DMS79 (cell line): ENCODE measurements around the gene SPATA2L.
"Not testable (repeated sequence)": the region's sequence is repeated elsewhere in the genome, so short reads cannot be mapped to it uniquely, and the experiment has no call there.

Experiments used
- DNase-seq: peaks from one replicate; lab custom pipeline; 2025; lab: John Stamatoyannopoulos, UW

Gene SPATA2L

GRCh38 chr16:89706518-89707260 lies 5.2 kb upstream of the SPATA2L start:
- no peak for DNase-seq

GRCh38 chr16:89705006-89705405 lies 3.5 kb upstream of the SPATA2L start:
- no peak for DNase-seq

- DNase-seq, result no peak
Measured at GRCh38 chr16:89704281-89704680, 2.8 kb upstream of the SPATA2L start.

GRCh38 chr16:89700649-89701424 lies 668 bp downstream of the SPATA2L start:
- DNase-seq, result no peak

DNA sequence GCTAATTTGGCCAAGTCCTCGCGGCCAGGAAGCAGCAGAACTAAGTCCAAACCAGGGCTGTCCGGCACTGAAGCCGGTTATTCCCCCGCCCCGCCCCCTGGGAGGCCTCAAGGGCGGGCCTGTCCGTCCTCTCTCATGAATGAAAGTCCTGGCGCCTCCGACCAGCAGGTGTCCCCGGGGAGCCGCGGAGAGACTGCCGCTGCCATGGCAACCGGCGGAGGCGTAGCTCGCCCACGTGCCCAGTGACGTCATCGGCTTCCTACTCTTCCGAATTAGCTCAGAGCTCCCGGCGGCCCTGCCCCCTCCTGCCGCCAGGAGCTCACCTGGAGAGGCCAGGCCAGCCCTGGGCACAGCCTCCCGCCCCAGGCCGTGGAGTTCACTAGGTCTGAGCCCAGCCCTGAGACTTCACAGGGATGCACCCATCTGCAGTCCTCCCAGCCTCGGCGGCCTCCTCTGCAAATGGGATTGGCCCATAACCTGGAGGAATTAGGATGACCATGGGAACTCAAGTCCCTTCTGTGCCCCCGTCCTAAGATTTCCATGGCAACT lies 1.3 kb downstream of the SPATA2L start:
- peak; percentile 73 for DNase-seq

DNA sequence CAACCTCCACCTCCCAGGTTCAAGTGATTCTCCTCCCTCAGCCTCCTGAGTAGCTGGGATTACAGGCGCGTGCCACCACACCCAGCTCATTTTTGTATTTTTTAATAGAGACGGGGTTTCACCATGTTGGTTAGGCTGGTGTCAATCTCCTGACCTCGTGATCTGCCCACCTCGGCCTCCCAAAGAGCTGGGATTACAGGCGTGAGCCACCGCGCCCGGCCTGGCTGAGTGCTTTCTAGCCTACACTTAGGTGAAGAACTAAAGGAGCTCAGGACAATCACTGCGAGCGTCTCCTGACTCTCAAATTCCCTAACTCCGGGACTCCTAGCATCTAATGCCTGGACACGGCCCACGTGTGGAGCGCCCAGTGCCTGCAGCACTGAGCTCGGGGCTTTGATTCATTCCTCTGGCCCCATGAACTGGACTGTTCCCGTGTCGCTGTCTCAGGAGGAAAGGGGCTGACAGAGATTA lies 1.8 kb downstream of the SPATA2L start:
- DNase-seq, result not testable (repeated sequence)

DNA sequence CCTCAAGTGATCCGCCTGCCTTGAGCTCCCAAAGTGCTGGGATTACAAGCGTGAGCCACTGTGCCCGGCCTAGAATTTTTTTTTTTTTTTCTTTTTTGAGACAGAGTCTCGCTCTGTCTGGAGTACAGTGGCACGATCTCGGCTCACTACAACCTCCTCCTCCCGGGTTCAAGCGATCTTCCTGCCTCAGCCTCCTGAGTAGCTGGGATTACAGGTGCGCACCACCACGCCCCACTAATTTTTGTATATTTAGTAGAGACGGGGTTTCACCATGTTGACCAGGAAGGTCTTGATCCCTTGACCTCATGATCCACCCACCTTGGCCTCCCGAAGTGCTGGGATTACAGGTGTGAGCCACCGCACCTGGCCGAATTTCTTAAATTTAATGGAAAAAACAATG lies 2.8 kb downstream of the SPATA2L start:
- not testable (repeated sequence) for DNase-seq

DNA sequence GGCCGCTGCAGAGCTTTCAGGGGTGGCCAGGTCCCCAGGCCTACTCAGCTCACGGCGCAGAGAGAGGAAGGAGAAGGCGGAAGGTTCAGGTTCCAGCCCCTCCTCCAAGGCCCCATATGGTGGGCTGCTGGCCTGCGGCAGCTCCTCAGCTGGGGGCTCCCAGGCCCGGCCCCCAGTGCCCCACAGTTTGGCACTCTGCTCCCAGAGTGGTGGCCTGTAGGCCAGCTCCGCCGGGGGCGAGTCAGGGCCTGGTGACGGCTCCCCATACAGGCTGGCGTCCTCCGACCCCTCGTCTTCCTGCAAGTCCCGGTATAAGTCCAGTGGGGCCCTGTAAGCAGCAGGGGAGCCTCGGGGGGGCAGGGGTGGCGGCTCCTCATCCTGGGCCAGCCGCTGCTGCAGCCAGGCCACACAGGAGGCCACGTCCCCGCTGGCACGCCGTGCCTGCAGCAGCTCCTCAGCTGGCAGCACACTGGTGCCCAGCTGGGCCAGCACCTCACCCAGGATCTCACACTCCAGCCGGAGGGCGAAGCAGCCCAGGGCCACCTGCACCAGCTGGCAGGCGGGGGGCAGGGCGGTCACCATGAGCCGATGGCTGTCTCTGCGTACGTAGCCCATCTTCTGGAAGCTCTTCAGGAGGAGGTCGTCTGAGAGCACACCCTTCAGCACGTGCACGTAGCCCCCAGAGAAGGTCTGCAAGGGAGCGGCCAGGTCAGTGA lies 3.7 kb downstream of the SPATA2L start:
- DNase-seq, result no peak

DNA sequence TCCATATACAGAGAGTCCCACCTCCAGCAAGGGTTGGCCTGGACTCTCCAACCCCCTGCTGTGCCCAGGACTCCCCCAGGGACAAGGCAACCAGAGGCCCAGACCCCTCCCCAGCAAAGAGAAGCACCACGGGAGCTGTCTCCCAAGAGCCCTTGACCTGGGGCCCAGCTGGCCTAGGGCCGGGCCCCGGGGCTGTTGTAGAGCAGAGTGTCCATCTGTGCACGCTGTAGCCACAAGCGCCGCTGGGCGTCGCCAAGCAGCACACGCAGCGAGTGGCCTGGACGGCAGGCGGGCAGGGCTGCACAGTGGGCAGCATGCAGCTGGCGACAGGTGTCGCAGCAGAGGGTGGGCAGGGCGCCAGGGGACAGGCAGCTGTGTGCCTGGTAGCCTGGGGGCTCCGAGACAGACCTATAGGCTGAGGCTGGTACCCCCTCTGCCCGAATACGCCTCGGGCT lies 4.3 kb downstream of the SPATA2L start:
- DNase-seq, result no peak

GRCh38 chr16:89696670-89697128 lies 4.8 kb downstream of the SPATA2L start:
- DNase-seq, result no peak

DNA sequence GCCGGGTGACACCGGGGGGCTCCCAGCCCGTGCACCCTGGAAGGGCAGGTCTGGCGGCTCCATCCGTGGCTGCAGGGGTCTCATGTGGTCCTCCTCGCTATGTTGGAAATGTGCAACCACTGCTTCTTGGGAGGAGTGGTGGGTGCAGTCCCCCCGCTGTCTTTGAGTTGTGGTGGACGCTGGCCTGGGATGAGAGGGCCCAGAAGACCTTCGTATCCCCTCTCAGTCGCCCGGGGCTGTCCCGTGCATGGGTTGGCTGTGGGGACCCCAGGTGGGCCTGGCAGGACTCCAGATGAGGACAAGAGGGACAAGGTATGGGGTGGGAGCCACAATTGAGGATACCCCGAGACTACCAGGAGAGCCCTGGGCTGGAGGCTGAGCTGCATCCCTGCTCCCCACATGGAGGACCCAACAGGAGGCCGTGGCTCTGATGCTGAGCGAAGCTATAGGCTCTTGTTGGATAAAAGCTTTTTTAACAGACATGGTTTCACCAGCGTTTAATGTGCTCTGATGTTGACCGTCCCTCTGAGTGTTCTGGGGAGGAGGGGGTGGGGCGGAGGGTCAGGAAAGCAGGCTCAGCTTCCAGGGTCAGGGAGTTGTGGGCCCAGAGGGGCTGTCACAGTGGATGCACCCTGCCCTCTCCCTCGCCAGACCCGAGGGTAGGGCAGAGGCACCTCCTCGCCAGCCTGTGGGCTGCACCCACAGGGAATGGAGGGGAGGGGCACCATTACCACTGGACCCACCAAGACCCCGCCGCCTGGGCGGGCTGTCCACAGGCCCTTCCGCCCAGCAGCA lies 5.4 kb downstream of the SPATA2L start:
- DNase-seq, result no peak

DNA sequence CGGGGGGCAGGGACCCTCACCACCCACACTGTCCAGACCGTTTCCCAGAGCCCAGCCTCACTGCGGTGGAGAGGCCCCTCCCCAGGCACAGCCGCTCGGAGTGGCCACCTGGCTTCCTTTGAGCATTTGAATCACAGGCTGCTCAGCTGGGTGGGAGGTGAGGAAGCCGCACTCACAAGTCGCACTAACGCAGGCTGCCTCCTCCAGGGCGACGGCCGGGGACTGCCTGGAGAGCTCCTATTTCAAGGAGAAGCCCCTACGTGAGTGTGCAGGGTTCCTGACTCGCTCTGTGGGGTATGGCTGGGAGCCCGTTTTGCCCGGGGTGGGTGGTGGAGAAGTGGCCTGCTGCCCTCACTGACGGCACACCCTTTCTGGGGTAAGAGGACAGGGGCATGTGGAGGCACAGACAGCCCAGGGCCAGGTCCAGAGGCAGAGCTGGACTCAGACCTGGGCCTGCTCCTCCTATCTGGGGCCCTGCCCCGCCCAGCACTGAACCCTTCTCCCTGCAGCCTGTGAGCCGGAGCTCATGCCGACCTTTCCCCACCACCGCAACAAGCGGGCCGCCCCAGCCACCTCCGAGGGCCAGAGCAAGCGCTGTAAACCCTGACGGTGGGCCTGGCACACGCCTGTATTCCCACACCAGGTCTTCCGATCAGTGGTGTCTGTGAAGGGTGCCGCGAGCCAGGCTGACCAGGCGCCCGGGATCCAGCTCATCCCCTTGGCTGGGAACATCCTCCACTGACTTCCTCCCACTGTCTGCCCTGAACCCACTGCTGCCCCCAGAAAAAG lies 6.2 kb downstream of the SPATA2L start:
- DNase-seq, result no peak

GRCh38 chr16:89694784-89695085 lies 6.8 kb downstream of the SPATA2L start:
- not testable (repeated sequence) for DNase-seq

DNA sequence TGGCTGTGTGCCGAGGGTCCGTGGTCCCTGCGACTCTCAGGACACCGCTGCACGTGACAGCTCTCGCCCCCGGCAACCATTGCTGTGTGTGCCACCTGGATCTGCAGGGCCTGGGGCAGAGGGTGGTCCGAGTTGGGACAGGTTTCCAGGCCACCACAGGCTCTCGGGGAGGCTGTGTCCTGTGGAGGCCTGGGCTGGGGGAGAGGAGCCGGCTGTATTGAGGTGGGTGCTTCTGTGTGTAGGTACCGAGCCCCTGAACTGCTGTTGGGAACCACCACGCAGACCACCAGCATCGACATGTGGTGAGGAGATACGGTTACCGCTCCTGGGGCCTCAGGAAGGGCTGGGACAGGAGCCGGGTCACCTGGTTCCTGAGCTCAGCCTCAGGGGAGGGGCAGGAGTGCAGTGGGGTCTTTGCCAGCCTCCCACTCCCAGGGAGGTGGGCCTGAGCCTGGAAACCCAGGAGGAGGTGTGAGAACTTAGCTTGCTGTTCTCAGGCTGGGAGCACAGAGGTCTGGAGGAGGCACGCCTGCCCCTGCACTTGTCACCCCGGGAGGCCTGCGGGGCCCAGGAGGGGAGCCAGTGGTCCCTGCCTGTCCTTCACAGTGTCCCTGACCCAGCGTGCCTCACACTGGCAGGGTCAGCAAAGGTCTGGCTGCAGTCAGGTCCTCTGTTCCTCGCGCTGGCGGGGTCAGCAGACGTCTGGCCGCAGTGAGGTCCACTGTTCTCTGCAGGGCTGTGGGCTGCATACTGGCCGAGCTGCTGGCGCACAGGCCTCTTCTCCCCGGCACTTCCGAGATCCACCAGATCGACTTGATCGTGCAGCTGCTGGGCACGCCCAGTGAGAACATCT lies 7.3 kb downstream of the SPATA2L start:
- DNase-seq, result no peak

DNA sequence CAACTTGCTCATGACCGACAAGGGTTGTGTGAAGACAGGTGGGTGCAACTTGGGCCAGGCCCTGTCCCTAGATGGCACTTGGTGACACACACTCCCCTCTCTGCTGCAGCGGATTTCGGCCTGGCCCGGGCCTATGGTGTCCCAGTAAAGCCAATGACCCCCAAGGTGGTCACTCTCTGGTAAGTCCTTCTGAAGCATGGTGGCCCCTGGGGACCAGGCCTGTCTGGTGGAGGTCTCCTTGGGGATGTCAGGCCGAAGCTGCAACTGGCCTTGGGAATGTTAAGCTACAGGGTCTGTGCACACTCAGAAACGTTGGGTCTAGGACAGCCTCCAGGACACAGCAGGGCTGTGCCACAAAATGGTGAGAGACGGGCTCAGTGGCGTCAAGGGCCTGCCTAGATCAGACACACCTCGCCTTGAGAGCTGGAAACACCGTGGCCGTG lies 8.2 kb downstream of the SPATA2L start:
- no peak for DNase-seq

DNA sequence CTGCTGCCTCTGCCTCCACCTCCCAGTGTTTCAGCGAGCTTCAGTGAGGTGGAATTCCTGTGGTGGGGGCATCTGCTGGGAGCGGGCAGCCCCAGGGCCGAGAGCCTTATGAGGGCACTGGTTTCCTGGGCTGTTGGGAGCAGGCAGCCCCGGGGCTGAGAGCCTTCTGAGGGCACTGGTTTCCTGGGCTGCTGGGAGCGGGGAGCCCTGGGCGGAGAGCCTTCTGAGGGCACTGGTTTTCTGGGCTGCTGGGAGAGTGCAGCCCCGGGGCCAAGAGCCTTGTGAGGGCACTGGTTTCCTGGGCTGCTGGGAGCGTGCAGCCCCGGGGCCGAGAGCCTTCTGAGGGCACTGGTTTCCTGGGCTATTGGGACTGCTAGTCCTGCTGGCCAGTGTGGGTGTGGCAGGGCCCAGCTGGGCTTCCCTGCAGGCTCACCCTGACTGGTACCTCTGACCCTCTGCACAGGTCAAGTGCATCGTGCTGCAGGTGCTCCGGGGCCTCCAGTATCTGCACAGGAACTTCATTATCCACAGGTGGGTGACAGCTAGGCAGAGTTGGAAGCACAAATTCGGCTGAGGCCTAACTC lies 9.4 kb downstream of the SPATA2L start:
- DNase-seq, result no peak

- no peak for DNase-seq
Measured at GRCh38 chr16:89691231-89691985, 10.1 kb downstream of the SPATA2L start.

- DNase-seq, result no peak
Measured at GRCh38 chr16:89690392-89690901, 11.1 kb downstream of the SPATA2L start.
